Right lobe of liver (tissue), 6 donors: Measurements from ENCODE around the gene KIR2DL3. TPM values are rescaled to one million over a fixed set of nuclear protein-coding genes. Genes with fewer than 3 reads are reported as not detected.
"Not testable (repeated sequence)": the region's sequence is repeated elsewhere in the genome, so short reads cannot be mapped to it uniquely, and the experiment has no call there.

Experiments used
- ATAC-seq, 4 donors: fragments of 200-7000 bp; cut with Tn5 transposase; one replicate each; pipeline ENCODE4 v1.9.1; 2020; ENCODE audit warnings: mild to moderate bottlenecking in 4 of 4, moderate library complexity in 4 of 4
- DNase-seq, 3 donors: peaks; one replicate each; pipeline ENCODE4 v3.0.0-alpha.2; 2020
- H3K27ac ChIP-seq, 3 donors: fragments of 200-600 bp; one replicate each; pipeline ENCODE4 v1.8.0; 2022
- H3K27me3 ChIP-seq, 2 donors: fragments of 200-600 bp; one replicate each; pipeline ENCODE4 v1.8.0; 2022
- H3K36me3 ChIP-seq, 4 donors: fragments of 200-600 bp; sonication (generic) in 1 of 4; one replicate each; pipeline versions ENCODE4 v1.5.1 to v1.8.0; 2017 to 2022; ENCODE audit warnings: control low read depth in 1 of 4
- H3K4me1 ChIP-seq, 4 donors: fragments of 200-600 bp; sonication (generic) in 1 of 4; one replicate each; pipeline versions ENCODE4 v1.5.1 to v1.8.0; 2017 to 2022; ENCODE audit warnings: control low read depth in 1 of 4
- H3K4me3 ChIP-seq, 3 donors: fragments of 200-600 bp; one replicate each; pipeline ENCODE4 v1.8.0; 2022
- H3K9me3 ChIP-seq, 4 donors: fragments of 200-600 bp; sonication (generic) in 1 of 4; one replicate each; pipeline versions ENCODE4 v1.5.1 to v1.8.0; 2017 to 2022; ENCODE audit warnings: control low read depth in 1 of 4
- POLR2A ChIP-seq: fragments of 450-650 bp; IDR thresholded peaks from one replicate; pipeline ENCODE4 v1.6.1; 2017; ENCODE audit warnings: antibody characterized with exemption, mild to moderate bottlenecking
- WGBS: methylation state at CpG from one replicate; pipeline ENCODE4 v1.1.6; 2018; ENCODE audit warnings: low coverage, low lambda C conversion rate; ENCODE audit not compliant: insufficient coverage; ENCODE audit errors: missing lambda C conversion rate; 5-methylcytosine and 5-hydroxymethylcytosine counted together
- intact Hi-C, 2 donors: fragments of 100-400 bp; cut with DNase I; formaldehyde crosslinking; loops; one replicate each; pipeline versions ENCODE4 v1.11.2 to v1.14.1; 2022
- long read RNA-seq: library from polyadenylated mRNA; unstranded; transcript quantifications from one replicate; pipeline ENCODE4 v2.0.0, GENCODE V29; 2019
- total RNA-seq, 6 experiments: library from RNA; depleted of rRNA in 2 of 6; stranded (reverse); fragments of >200 nt in 2 of 6; fragmentation: NEBNext Ultra II Directional in 3 of 6; extraction: Animal tissue kit (Norgen Biotek cat#: 25700) in 3 of 6; gene quantifications; one replicate each; pipeline versions ENCODE4 v1.1.0 to v1.2.4, GENCODE V29; 2016 to 2023
- TF ChIP-seq, protein P1 (sequence below), 4 donors: fragments of 200-600 bp in 3 of 4; fragments of 450-650 bp in 1 of 4; IDR thresholded peaks; one replicate each; pipeline versions ENCODE4 v1.5.1 to v1.8.0; 2016 to 2022; ENCODE audit warnings: antibody characterized with exemption in 4 of 4, mild to moderate bottlenecking in 2 of 4
- donor health status: DM: no; HTN: yes; CAD: no.
- donor health status: DM: no; HTN: no; CAD: no.
- donor health status: DM: no; HTN: no; CAD: no.
- donor health status: DM: no; HTN: yes; CAD: no.
- donor health status: DM: no; HTN: yes; CAD: no.

KIR2DL3 gene
- not detected for total RNA-seq
- long read RNA-seq = 0 reads

DNA sequence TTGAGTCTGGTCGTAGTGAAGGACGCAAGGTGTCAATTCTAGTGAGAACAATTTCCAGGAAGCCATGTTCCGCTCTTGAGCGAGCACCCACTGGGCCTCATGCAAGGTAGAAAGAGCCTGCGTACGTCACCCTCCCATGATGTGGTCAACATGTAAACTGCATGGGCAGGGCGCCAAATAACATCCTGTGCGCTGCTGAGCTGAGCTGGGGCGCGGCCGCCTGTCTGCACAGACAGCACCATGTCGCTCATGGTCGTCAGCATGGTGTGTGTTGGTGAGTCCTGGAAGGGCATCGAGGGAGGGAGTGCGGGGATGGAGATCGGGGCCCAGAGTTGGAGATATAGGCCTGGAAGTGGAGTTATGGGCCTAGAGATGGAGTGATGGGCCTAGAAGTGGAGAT lies at the start of gene KIR2DL3:
Gene KIR2DL3 (plus strand): TSS at position 208 of the 400 bp plus-strand sequence. CDS start 33 bp downstream, at position 241.
- H3K4me1 ChIP-seq, H3K36me3 ChIP-seq, H3K9me3 ChIP-seq, DNase-seq, H3K27me3 ChIP-seq, H3K4me3 ChIP-seq, ATAC-seq, H3K27ac ChIP-seq, intact Hi-C loops: not testable (repeated sequence)
- WGBS = 84% methylated on average over 9 of the region's 16 CpGs

DNA sequence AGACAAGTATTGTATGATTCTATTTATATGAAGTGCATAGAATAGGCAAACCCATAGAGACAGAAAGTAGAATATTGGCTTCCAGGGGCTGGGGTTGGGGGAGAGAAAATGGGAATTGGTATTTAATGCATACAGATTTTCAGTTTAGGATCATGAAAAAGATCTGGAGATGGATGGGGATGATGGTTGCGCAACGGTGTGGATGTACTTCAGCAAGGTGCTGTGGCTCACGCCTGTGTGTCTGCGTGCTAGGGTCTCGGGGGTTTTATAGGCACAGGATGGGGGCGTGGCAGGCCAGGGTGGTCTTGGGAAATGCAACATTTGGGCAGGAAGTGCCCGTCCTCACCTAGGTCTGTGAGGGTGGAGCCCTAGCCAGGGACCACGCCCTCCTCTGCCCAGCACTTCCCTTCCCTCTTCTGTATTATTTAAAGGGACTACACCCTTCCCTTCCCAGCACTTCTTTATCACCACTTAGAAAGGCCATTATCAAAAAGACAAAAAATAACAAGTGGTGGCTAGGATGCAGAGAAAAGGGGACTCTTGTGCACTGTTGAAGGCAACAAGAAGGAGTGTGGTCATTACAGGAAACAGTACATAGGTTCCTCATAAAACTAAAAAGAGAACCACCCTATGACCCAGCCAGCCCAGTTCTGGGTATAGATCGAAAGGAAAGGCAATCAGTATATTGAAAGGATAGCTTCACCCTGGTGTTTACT lies 46.6 kb upstream of the KIR2DL3 start:
- Histone ChIP-seq H3K27me3 (no peaks in the 10 kb centered on the region), H3K4me3 (no peak overlapping the region), H3K36me3 (no peaks in the 10 kb centered on the region), H3K4me1 (no peaks in the 10 kb centered on the region), H3K27ac (no peak overlapping the region), H3K9me3 (no peaks in the 10 kb centered on the region)
- WGBS = 44% methylated on average over 5 of the region's 9 CpGs
- DNase-seq (no peak), ATAC-seq (no peak)
- no peak for TF ChIP-seq POLR2A
- TF ChIP-seq, protein P1, sequence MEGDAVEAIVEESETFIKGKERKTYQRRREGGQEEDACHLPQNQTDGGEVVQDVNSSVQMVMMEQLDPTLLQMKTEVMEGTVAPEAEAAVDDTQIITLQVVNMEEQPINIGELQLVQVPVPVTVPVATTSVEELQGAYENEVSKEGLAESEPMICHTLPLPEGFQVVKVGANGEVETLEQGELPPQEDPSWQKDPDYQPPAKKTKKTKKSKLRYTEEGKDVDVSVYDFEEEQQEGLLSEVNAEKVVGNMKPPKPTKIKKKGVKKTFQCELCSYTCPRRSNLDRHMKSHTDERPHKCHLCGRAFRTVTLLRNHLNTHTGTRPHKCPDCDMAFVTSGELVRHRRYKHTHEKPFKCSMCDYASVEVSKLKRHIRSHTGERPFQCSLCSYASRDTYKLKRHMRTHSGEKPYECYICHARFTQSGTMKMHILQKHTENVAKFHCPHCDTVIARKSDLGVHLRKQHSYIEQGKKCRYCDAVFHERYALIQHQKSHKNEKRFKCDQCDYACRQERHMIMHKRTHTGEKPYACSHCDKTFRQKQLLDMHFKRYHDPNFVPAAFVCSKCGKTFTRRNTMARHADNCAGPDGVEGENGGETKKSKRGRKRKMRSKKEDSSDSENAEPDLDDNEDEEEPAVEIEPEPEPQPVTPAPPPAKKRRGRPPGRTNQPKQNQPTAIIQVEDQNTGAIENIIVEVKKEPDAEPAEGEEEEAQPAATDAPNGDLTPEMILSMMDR (IDR thresholded peaks at IDR 0.05) = no peak
- intact Hi-C loops = no loop called here

DNA sequence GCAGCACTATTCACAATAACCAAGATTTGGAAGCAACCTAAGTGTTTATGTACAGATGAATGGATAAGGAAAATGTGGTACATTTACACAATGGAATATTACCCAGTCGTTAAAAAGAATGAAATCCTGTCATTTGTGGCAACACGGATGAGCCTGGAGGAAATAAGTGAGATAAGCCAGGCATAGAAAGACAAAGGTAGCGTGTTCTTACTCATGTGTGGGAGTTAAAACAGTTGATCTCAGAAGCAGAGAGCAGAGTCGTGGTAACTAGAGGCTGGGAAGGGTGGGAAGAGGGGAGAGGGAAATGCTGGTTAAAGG lies 46.1 kb upstream of the KIR2DL3 start:
- Histone ChIP-seq H3K27ac (no peak overlapping the region), H3K4me1 (no peaks in the 10 kb centered on the region), H3K36me3 (no peaks in the 10 kb centered on the region), H3K27me3 (no peaks in the 10 kb centered on the region), H3K9me3 (no peaks in the 10 kb centered on the region), H3K4me3 (no peak overlapping the region)
- no peak for DNase-seq
- ATAC-seq = no peak
- 37% methylated on average over 4 of the region's 4 CpGs for WGBS
- intact Hi-C loops = no loop called here
- no peak for TF ChIP-seq POLR2A
- TF ChIP-seq, protein P1 (IDR thresholded peaks at IDR 0.05) = no peak

DNA sequence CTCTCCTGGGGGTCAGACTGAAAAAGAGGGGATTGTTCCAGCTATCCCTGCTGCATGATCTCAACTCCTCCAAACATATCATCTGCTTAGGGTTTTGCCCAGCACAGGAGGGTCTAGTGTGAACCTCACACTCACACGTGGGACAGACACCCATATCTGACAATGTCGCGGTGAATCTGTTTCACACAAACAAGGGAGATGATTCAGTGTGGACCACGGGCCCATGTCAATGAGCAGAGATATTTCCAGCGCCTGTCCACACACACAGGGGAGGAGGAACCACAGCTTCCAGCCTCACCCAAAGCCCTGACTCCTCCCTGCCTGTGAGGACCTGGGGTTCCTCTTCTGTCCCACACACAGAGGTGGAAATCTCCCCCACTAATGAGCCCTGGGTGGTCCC lies 43.7 kb upstream of the KIR2DL3 start:
- H3K27ac ChIP-seq = no peak overlapping the region
- no peaks in the 10 kb centered on the region for H3K27me3 ChIP-seq
- 61% methylated on average over 3 of the region's 5 CpGs for WGBS
- H3K9me3 ChIP-seq = no peaks in the 10 kb centered on the region
- H3K4me1 ChIP-seq = no peaks in the 10 kb centered on the region
- ATAC-seq (no peak), DNase-seq (no peak)
- intact Hi-C loops = no loop called here
- no peaks in the 10 kb centered on the region for H3K36me3 ChIP-seq
- no peak overlapping the region for H3K4me3 ChIP-seq
- no peak for TF ChIP-seq POLR2A
- TF ChIP-seq, protein P1 (IDR thresholded peaks at IDR 0.05) = no peak

DNA sequence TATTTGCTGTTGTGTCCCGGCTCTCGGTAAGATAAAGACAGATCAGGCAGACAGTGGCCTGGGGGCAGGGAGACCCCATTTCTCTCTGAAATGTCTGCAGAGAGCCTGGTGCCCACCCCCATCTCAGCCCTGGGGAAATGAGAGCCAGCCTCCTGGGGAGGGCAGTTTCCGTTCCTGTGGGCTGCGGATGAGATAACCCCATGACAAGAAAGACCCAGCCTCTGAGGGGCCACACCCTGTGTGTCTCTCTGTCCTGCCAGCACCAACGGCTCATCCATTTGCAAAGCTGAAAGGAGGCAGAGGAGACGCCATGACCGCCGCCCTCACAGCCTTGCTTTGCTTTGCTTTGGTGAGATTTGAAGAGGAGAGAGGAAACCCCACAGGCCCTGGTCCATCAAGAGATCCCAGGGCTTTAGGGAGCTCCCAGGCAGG lies 42.2 kb upstream of the KIR2DL3 start:
- Histone ChIP-seq H3K4me3 (no peak overlapping the region), H3K36me3 (no peaks in the 10 kb centered on the region), H3K27me3 (no peaks in the 10 kb centered on the region), H3K9me3 (no peaks in the 10 kb centered on the region), H3K27ac (no peak overlapping the region), H3K4me1 (no peaks in the 10 kb centered on the region)
- no peak for TF ChIP-seq POLR2A
- TF ChIP-seq, protein P1 (IDR thresholded peaks at IDR 0.05) = no peak
- intact Hi-C loops = no loop called here
- DNase-seq (no peak), ATAC-seq (no peak)
- 60% methylated on average over 4 of the region's 8 CpGs for WGBS
